ENCODE data around the gene ANO4.

GRCh38 chr12:101019667-101020066 lies 225.1 kb downstream of the ANO4 start:
- TF ChIP-seq CTCF (IDR thresholded peaks at IDR 0.05) (no peak), ZFX (IDR thresholded peaks at IDR 0.05; ENCODE audit: borderline replicate concordance) (no peak)
